Subcutaneous abdominal adipose tissue (tissue), 5 donors: ENCODE data around the gene IDNK.

Source experiments
- H3K27ac ChIP-seq: one replicate; pipeline ENCODE4 v1.7.0; 2013; ENCODE audit warnings: low read depth, mild to moderate bottlenecking, inconsistent platforms, low read length, moderate library complexity
- H3K27me3 ChIP-seq, 5 donors: one replicate each; pipeline ENCODE4 v1.7.0; 2013; ENCODE audit warnings: low read length in 5 of 5, inconsistent platforms in 1 of 5; ENCODE audit not compliant: control insufficient read depth in 5 of 5, insufficient read depth in 4 of 5
- H3K36me3 ChIP-seq, 5 donors: one replicate each; pipeline ENCODE4 v1.7.0; 2013; ENCODE audit warnings: low read length in 5 of 5; ENCODE audit not compliant: control insufficient read depth in 5 of 5, insufficient read depth in 5 of 5
- H3K4me1 ChIP-seq, 5 donors: one replicate each; pipeline ENCODE4 v1.7.0; 2013; ENCODE audit warnings: low read length in 5 of 5, mild to moderate bottlenecking in 3 of 5, moderate library complexity in 1 of 5; ENCODE audit not compliant: control insufficient read depth in 5 of 5, insufficient read depth in 5 of 5
- H3K4me3 ChIP-seq, 5 donors: one replicate each; pipeline ENCODE4 v1.7.0; 2013; ENCODE audit warnings: low read length in 5 of 5, low read depth in 1 of 5
- H3K9ac ChIP-seq, 5 donors: one replicate each; pipeline ENCODE4 v1.7.0; 2013; ENCODE audit warnings: low read length in 5 of 5, mild to moderate bottlenecking in 4 of 5, moderate library complexity in 3 of 5
- H3K9me3 ChIP-seq, 5 donors: one replicate each; pipeline ENCODE4 v1.7.0; 2013; ENCODE audit warnings: low read length in 5 of 5; ENCODE audit not compliant: control insufficient read depth in 5 of 5
- donor health status: healthy.
- donor health status: healthy.
- donor health status: healthy.
- donor health status: healthy.
- donor health status: healthy.

Gene IDNK

DNA sequence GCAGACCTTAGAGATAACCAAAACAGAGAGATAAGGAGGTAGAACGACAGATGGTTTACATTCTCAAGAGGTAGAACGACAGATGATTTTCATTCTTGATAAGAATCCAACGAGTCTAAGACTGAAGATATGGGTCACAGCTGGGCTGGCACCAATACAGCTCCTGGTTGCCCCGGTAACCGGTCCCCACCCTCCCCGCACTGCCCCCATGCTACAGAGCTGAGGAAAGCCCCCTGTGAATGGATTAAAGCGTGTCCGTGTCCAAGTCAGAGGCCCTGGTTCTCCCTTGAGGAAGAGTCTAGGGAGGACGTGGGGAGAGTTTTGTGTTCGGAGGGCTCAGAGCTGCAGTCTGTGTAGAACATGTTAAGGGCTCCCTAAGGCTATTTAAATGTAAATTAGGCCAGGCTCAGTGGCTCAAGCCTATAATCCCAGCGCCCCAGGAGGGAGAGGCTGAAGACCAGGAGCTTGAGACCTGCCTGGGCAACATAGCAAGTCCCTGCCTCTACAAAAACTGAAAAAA is 8.1 kb downstream of the IDNK start:
- H3K4me3 ChIP-seq, result no peak overlapping the region
- H3K9ac ChIP-seq, result no peak overlapping the region
- H3K27me3 ChIP-seq, result no peaks in the 10 kb centered on the region
- H3K9me3 ChIP-seq, result no peaks in the 10 kb centered on the region
- H3K27ac ChIP-seq, result no peak overlapping the region
- peaks cover 0 to 8% (median 2%) of the 10 kb centered on the region in 5 donors for H3K4me1 ChIP-seq
- H3K36me3 ChIP-seq, result peaks cover 0 to 24% (median 10%) of the 10 kb centered on the region in 5 donors

DNA sequence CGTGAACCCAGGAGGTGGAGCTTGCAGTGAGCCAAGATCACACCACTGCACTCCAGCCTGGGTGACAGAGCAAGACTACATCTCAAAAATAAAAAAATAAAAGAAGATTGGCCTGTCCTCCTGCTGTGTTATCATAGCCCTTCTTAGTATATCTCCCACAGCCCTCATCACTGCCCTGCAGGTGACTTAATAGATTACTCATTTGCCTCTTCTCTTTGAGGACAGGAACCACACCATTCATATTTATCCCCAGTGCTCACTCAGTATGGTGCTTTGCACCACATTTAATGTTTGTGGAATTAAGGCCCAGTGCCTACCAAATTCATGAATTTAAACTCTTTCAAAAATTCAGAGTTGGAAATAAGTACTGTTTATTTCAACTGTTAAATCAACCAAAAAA is 10.3 kb downstream of the IDNK start:
- H3K9ac ChIP-seq, result no peak overlapping the region
- H3K4me3 ChIP-seq, result no peak overlapping the region
- peaks cover 0 to 14% (median 3%) of the 10 kb centered on the region in 5 donors for H3K36me3 ChIP-seq
- peaks cover 0 to 8% (median 2%) of the 10 kb centered on the region in 5 donors for H3K4me1 ChIP-seq
- H3K27ac ChIP-seq, result no peak overlapping the region
- no peaks in the 10 kb centered on the region for H3K27me3 ChIP-seq
- no peaks in the 10 kb centered on the region for H3K9me3 ChIP-seq

DNA sequence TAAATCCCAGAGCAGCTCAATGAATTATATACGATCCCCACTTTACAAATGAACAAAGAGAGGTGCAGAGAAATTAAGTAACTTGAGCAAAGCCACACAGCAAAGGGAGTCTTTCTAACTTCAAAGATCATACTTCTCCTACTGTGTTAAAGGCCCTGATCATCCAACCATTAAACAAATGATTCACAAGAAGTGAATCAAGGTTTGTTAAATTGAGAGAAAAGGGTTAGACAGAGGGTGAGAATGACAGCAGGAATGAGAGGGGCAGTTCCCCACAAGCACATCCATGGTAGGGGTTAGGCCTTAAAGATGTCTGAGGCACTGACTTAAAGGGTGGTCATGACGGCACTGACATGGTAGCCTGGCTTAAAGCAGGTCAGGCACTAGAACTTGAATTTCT is 10.7 kb downstream of the IDNK start:
- no peak overlapping the region for H3K27ac ChIP-seq
- H3K9ac ChIP-seq, result no peak overlapping the region
- no peak overlapping the region for H3K4me3 ChIP-seq
- no peaks in the 10 kb centered on the region for H3K9me3 ChIP-seq
- peaks cover 0 to 12% (median 3%) of the 10 kb centered on the region in 5 donors for H3K36me3 ChIP-seq
- peaks cover 0 to 8% (median 2%) of the 10 kb centered on the region in 5 donors for H3K4me1 ChIP-seq
- no peaks in the 10 kb centered on the region for H3K27me3 ChIP-seq

DNA sequence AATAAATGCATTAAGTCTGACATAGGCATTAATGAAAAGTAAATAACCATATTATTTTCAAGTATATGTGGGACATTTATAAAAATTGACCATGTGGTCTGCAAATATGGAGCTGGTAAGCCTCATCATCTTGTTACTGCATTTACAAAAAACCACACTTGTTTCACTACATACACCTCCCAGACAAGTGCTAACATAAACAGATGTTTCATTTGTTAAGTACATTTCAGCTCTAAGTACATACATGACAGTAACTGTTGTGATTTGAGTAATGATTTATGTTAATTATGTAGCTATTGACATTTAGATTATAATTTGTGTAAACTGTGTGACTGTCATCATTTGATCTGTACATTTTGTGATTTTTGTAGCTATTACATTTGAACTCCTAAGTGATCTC is 13.9 kb downstream of the IDNK start:
- Histone ChIP-seq H3K9me3 (no peaks in the 10 kb centered on the region), H3K36me3 (peaks cover 0 to 4% (median 3%) of the 10 kb centered on the region in 5 donors), H3K4me3 (no peak overlapping the region), H3K27ac (no peak overlapping the region), H3K27me3 (no peaks in the 10 kb centered on the region), H3K9ac (no peak overlapping the region), H3K4me1 (no peaks in the 10 kb centered on the region)

DNA sequence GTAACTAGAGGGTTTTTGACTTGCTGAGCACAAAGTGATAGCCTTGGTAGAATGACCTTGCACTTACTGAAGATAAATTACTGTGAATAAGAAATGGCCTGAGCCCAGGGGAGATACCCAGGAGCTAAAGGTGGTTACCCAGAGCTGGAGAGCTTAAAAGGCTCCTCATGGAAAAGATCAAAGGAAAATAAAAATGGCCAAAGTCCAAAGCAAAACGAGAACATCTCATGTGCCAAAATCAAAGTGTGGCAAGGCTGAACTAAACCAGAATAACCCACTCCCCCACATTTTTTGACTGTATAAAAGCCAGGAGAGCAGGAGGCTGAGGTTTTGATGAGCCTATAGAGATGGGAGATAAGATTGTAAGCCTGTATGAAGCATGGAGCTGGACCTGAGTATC is 14.4 kb downstream of the IDNK start:
- H3K36me3 ChIP-seq, result peaks cover 0 to 4% (median 3%) of the 10 kb centered on the region in 5 donors
- H3K9me3 ChIP-seq, result no peaks in the 10 kb centered on the region
- no peaks in the 10 kb centered on the region for H3K4me1 ChIP-seq

DNA sequence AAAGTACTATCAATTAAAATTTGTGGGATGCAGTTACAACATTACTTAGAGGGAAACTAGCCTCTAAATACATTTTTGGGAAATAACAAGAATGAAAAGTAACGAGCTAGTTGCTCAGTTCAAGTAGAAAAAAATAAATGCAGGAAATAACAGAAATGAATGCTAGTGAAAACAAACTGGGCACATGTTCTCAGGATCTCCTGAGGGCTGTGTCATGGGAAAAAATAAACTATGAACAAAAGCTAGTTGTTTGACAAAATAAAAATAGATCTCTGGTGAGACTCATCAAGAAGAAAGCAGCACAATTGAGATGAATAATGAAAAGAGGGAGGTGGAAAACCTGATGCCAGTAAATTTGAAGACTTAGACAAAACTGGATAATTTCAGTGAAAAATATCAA is 16.3 kb downstream of the IDNK start:
- H3K27me3 ChIP-seq, result no peaks in the 10 kb centered on the region
- no peak overlapping the region for H3K9ac ChIP-seq
- H3K27ac ChIP-seq, result no peak overlapping the region

More for the DNA sequence above, 14.4 kb downstream of the IDNK start:
- no peak overlapping the region for H3K9ac ChIP-seq
- no peak overlapping the region for H3K4me3 ChIP-seq
- H3K27ac ChIP-seq, result no peak overlapping the region
- no peaks in the 10 kb centered on the region for H3K27me3 ChIP-seq

DNA sequence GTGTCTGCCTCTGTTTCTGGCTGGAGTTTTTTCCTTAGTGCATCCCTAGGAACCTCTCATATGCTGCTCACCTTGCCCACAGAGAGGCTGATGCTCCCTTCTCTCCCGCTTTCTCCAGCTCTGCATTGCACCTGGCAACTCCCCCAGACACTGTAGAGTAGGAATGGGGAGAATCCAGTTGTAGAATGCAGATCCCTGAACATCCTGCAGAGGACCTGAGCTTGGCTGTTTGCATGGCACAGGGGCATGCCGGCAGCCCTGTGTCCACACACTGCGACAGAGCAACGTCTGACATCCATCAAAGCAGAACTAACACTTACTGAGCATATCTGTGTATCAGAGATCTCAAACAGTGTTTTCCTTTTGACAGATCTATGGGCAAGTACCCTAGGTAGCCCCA is 19.9 kb downstream of the IDNK start:
- no peak overlapping the region for H3K4me3 ChIP-seq
- H3K9ac ChIP-seq, result no peak overlapping the region
- H3K27me3 ChIP-seq, result no peaks in the 10 kb centered on the region
- H3K36me3 ChIP-seq, result peaks cover 0 to 23% (median 14%) of the 10 kb centered on the region in 5 donors
- H3K27ac ChIP-seq, result no peak overlapping the region
- H3K4me1 ChIP-seq, result no peaks in the 10 kb centered on the region
- H3K9me3 ChIP-seq, result no peaks in the 10 kb centered on the region

More for the DNA sequence above, 16.3 kb downstream of the IDNK start:
- H3K4me1 ChIP-seq, result no peaks in the 10 kb centered on the region
- no peaks in the 10 kb centered on the region for H3K9me3 ChIP-seq
- H3K4me3 ChIP-seq, result no peak overlapping the region
- peaks cover 0 to 14% (median 7%) of the 10 kb centered on the region in 5 donors for H3K36me3 ChIP-seq

DNA sequence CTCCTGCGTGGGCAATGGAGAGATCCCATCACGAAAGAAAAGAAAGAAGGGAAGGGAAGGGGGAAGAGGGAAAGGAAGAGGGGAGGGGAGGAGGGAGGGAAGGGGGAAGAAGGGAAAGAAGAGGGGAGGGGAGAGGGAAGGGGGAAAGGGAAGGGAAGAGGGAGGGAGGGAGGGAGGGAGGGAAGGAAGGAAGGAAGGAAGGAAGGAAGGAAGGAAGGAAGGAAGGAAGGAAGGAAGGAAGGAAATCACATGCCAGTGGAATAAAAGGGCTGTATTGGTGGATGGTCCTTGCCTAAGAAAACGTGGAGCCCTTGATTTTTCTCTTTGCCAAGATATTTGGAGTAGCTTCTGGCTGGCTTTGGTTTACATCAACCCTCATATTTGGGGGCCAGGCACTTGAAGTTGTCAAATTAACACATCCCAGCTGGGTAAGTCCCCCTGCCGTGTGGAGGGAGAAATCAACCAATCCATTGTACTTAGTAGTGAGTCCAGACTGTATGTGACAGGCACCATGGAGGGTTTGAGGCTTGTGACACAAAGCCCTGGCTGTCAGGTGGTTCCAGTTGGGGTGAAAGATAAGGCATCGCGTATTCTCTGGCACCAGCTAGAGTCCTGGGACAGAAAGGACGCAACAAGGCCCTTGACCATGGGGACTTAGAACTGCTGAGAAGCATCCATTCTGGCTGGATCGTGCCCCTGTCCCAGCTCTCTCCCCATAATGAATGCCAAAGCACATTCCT is 23.7 kb downstream of the IDNK start:
- Histone ChIP-seq H3K4me3 (no peak overlapping the region), H3K27me3 (no peaks in the 10 kb centered on the region), H3K9ac (no peak overlapping the region), H3K27ac (no peak overlapping the region), H3K36me3 (peaks cover 4 to 42% (median 29%) of the 10 kb centered on the region in 5 donors), H3K4me1 (no peaks in the 10 kb centered on the region), H3K9me3 (peaks cover 0 to 2% (median 0%) of the 10 kb centered on the region in 5 donors)

DNA sequence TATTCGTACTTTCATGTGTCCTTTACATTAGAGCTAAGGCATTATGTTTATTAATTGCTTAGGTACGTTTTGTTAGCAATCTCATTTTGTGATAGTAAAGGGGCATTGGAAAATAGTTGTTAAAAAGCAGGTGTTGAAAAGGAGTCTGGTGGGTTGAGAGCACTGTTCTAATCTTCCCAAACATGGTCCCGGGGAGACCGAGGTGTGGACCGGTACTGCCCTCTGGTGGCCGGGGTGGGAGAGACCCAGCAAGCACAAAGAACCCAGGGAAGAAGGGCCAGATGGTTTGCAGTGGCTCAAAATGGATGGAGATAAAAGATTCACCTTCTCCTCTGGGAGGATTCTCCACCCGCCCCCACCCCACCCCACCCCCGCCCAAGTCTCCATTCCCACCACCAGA is 26.1 kb downstream of the IDNK start:
- H3K36me3 ChIP-seq, result peaks cover 19 to 55% (median 39%) of the 10 kb centered on the region in 5 donors
- no peaks in the 10 kb centered on the region for H3K4me1 ChIP-seq
- H3K9me3 ChIP-seq, result peaks cover 0 to 5% (median 0%) of the 10 kb centered on the region in 5 donors
- H3K9ac ChIP-seq, result no peak overlapping the region
- H3K27ac ChIP-seq, result no peak overlapping the region
- no peaks in the 10 kb centered on the region for H3K27me3 ChIP-seq
- no peak overlapping the region for H3K4me3 ChIP-seq

DNA sequence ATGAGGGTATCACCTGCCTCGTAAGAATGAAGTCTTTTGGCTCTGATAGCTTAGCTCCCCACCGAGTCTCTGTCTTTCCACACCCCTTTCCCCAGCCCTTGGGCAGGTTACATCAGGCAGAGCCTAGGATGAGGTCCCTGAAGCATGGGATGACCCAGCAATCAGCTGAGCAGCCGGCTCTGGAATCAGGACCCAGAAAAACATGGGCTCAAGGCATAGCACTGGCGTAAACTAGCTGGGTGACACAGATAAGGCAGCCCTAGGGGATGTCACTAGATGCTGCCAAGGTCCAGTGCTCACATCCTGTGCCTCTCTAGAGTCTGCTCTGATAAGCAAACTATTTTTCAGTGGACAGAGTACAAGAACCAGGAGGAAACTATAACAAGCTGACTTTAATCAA is 26.6 kb downstream of the IDNK start:
- H3K4me1 ChIP-seq, result no peaks in the 10 kb centered on the region
- H3K9me3 ChIP-seq, result peaks cover 0 to 5% (median 0%) of the 10 kb centered on the region in 5 donors
- no peak overlapping the region for H3K9ac ChIP-seq
- no peak overlapping the region for H3K4me3 ChIP-seq
- no peak overlapping the region for H3K27ac ChIP-seq
- H3K27me3 ChIP-seq, result no peaks in the 10 kb centered on the region
- peaks cover 22 to 57% (median 43%) of the 10 kb centered on the region in 5 donors for H3K36me3 ChIP-seq
